Measurements from ENCODE around the gene TACC3.

GRCh38 chr4:1676605-1677525, 44.5 kb upstream of the TACC3 start:
- TF ChIP-seq RAD21 (IDR thresholded peaks at IDR 0.05; ENCODE audit: low read depth) (no peak), TEAD4 (IDR thresholded peaks at IDR 0.05) (no peak), NFIC (IDR thresholded peaks at IDR 0.05) (no peak), YY1 (IDR thresholded peaks at IDR 0.05; ENCODE audit: low read depth) (no peak), EP300 (IDR thresholded peaks at IDR 0.05; ENCODE audit: borderline replicate concordance) (no peak), CEBPB (IDR thresholded peaks at IDR 0.05) (no peak), EGR1 (IDR thresholded peaks at IDR 0.05) (no peak)
- TF ChIP-seq, protein P1, sequence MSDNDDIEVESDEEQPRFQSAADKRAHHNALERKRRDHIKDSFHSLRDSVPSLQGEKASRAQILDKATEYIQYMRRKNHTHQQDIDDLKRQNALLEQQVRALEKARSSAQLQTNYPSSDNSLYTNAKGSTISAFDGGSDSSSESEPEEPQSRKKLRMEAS (IDR thresholded peaks at IDR 0.05): no peak
- TF ChIP-seq, protein P2, sequence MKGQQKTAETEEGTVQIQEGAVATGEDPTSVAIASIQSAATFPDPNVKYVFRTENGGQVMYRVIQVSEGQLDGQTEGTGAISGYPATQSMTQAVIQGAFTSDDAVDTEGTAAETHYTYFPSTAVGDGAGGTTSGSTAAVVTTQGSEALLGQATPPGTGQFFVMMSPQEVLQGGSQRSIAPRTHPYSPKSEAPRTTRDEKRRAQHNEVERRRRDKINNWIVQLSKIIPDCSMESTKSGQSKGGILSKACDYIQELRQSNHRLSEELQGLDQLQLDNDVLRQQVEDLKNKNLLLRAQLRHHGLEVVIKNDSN (IDR thresholded peaks at IDR 0.05): no peak
- TF ChIP-seq, protein P3, sequence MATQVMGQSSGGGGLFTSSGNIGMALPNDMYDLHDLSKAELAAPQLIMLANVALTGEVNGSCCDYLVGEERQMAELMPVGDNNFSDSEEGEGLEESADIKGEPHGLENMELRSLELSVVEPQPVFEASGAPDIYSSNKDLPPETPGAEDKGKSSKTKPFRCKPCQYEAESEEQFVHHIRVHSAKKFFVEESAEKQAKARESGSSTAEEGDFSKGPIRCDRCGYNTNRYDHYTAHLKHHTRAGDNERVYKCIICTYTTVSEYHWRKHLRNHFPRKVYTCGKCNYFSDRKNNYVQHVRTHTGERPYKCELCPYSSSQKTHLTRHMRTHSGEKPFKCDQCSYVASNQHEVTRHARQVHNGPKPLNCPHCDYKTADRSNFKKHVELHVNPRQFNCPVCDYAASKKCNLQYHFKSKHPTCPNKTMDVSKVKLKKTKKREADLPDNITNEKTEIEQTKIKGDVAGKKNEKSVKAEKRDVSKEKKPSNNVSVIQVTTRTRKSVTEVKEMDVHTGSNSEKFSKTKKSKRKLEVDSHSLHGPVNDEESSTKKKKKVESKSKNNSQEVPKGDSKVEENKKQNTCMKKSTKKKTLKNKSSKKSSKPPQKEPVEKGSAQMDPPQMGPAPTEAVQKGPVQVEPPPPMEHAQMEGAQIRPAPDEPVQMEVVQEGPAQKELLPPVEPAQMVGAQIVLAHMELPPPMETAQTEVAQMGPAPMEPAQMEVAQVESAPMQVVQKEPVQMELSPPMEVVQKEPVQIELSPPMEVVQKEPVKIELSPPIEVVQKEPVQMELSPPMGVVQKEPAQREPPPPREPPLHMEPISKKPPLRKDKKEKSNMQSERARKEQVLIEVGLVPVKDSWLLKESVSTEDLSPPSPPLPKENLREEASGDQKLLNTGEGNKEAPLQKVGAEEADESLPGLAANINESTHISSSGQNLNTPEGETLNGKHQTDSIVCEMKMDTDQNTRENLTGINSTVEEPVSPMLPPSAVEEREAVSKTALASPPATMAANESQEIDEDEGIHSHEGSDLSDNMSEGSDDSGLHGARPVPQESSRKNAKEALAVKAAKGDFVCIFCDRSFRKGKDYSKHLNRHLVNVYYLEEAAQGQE (IDR thresholded peaks at IDR 0.05; ENCODE audit: low read depth): no peak
